Muscle of leg (tissue), 11 donors: ENCODE results near the gene RGS11. TPM values are rescaled to one million over a fixed set of nuclear protein-coding genes. Genes with fewer than 3 reads are reported as not detected.
"Not testable (repeated sequence)": the region's sequence is repeated elsewhere in the genome, so short reads cannot be mapped to it uniquely, and the experiment has no call there.

Experiments
- DNase-seq: peaks from one replicate; pipeline ENCODE4 v3.0.0; 2013
- H3K27ac ChIP-seq: one replicate; pipeline ENCODE4 v1.5.1; 2013; ENCODE audit warnings: mild to moderate bottlenecking, low read length, control low read depth
- H3K27me3 ChIP-seq: one replicate; pipeline ENCODE4 v1.6.1; 2013; ENCODE audit warnings: low read length; ENCODE audit not compliant: control insufficient read depth, insufficient read depth
- H3K36me3 ChIP-seq: one replicate; pipeline ENCODE4 v1.6.1; 2013; ENCODE audit warnings: low read length; ENCODE audit not compliant: control insufficient read depth, insufficient read depth
- H3K4me1 ChIP-seq: one replicate; pipeline ENCODE4 v1.6.1; 2013; ENCODE audit warnings: low read length; ENCODE audit not compliant: control insufficient read depth, insufficient read depth
- H3K4me3 ChIP-seq: one replicate; pipeline ENCODE4 v1.5.1; 2013; ENCODE audit warnings: low read length, control low read depth
- H3K9me3 ChIP-seq: replicated peaks from 2 replicates; pipeline ENCODE4 v1.6.1; 2013; ENCODE audit warnings: low read depth, low read length; ENCODE audit not compliant: control insufficient read depth
- WGBS: methylation state at CpG from one replicate; pipeline ENCODE4 v1.1.5; 2013; ENCODE audit warnings: missing lambda C conversion rate; ENCODE audit not compliant: insufficient coverage; 5-methylcytosine and 5-hydroxymethylcytosine counted together
- polyA plus RNA-seq, 8 donors: library from polyadenylated mRNA; unstranded; fragments of 120-200 nt; gene quantifications; one replicate each; pipeline versions ENCODE4 v1.2.1 to v1.2.3, GENCODE V29; 2013; ENCODE audit warnings: inconsistent platforms in 1 of 8, low replicate concordance in 1 of 8; ENCODE audit not compliant: insufficient read length in 8 of 8, insufficient read depth in 1 of 8
- total RNA-seq: library from RNA; stranded (reverse); fragments of 120-200 nt; gene quantifications from one replicate; pipeline ENCODE4 v1.2.4, GENCODE V29; 2013

RGS11 gene
- total and polyA plus RNA-seq, 9 donors: 0.92 to 3.1 (median 1.3) TPM

DNA sequence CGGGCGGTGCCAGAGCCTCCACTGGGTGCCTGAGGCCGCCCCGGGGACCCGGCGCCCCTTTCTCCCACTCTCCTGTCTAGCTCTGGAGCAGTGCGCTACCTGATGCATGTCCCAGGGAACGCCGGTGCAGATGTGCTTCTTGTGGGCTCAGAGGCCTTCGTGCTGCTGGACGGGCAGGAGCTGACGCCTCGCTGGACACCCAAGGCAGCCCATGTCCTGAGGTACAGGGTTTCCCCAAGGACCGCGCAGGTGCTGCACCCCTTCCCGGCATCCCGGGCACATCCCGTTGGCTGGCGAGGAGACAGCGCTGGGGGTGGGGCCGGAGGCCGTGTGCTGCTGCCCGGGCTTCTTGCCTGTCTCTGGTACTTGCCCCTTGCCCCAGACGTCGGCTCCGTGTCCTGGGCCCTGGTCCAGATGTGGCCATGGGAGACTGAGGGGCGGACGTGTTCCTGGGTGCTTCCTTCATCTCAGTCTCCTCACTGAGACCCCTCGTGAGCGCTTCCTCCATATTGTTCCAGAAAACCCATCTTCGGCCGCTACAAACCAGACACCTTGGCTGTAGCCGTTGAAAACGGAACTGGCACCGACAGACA lies 12.5 kb downstream of the RGS11 start:
- 93% methylated on average over 33 of the region's 35 CpGs for WGBS

DNA sequence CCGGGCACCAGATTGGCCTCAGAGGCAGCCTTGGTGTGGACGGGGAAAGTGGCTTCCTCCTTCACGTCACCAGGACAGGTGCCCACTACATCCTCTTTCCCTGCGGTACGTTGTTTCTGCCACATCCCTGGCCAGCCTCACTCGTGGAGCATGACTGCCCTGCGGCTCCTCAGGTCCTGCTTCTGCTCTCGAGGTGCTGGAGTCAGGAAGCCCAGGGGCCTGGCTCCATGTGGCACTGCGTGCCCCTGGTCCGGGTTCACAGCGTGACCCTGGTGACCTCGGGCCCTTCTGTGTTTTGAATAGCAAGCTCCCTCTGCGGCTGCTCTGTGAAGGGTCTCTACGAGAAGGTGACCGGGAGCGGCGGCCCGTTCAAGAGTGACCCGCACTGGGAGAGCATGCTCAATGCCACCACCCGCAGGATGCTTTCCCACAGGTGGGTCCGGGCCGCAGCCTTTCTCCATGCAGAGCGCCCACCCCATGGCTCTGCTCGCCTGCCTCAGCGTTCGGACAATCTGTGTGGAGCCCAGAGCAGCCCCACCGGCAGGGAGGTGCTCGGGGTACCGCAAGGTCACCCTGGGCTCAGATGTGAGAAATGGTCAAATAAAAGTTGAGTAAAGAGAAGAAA lies 13.5 kb downstream of the RGS11 start:
- 89% methylated on average over 24 of the region's 29 CpGs for WGBS

More for the DNA sequence above, 12.5 kb downstream of the RGS11 start:
- peaks cover 54% of the 10 kb centered on the region for H3K36me3 ChIP-seq
- H3K4me1 ChIP-seq: peaks cover 22% of the 10 kb centered on the region
- H3K4me3 ChIP-seq: no peak overlapping the region
- no peak for DNase-seq
- no peaks in the 10 kb centered on the region for H3K27me3 ChIP-seq
- no peaks in the 10 kb centered on the region for H3K9me3 ChIP-seq
- H3K27ac ChIP-seq: no peak overlapping the region

DNA sequence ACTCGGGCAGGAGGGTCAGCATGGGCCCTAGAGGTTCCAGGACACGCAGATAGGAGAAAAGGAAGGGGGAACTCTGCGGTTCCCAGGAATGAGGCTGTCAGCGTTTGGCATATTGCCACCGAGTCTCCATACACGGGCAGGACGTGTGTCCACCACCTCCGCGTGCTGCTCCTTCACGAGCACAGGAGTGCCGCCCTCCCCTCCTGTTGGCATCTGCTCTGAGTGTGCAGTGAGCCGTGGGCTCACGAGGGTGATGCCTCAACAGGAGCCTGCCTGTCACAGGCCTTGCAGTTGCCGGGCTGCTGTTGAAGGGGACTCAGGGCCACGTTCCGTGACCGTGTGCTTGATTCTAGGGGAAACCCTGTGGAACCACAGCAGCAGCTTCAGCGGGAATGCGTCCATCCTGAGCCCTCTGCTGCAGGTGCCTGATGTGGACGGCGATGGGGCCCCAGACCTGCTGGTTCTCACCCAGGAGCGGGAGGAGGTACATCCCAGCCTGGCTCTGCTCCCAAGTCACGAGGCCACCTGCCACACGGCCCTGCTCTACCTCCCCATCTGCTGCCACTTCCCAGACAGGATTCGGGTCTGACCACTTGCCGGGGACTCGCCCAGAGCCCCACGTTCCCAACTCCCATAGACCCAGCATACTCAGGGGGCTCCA lies 14.6 kb downstream of the RGS11 start:
- no peak for DNase-seq
- Histone ChIP-seq H3K36me3 (peaks cover 54% of the 10 kb centered on the region), H3K27ac (no peak overlapping the region), H3K27me3 (no peaks in the 10 kb centered on the region), H3K4me1 (peaks cover 19% of the 10 kb centered on the region), H3K9me3 (no peaks in the 10 kb centered on the region), H3K4me3 (no peak overlapping the region)
- 84% methylated on average over 28 of the region's 28 CpGs for WGBS

More for the DNA sequence above, 13.5 kb downstream of the RGS11 start:
- Histone ChIP-seq H3K36me3 (peaks cover 54% of the 10 kb centered on the region), H3K27me3 (no peaks in the 10 kb centered on the region), H3K27ac (no peak overlapping the region), H3K9me3 (no peaks in the 10 kb centered on the region), H3K4me1 (peaks cover 22% of the 10 kb centered on the region), H3K4me3 (no peak overlapping the region)
- no peak for DNase-seq

DNA sequence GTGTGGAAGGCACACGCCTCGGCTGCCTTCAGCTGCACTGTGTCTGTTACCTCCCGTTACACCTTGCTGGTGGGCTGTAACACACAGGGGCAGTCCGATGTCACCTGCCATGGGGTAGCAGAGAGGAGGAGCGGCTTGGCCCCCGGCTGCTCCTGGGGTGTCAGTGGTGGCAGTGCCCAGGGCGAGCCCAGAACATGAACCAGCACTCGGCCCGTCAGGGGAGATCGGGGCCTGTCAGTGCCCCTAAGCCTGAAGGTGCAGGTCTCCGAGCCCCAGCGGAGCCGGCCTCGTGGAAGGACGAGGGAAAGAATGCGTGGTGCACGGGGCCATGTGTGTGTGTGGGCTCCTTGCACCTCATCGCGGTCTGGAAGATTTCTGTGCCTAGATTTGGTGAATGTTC lies 15.4 kb downstream of the RGS11 start:
- peaks cover 60% of the 10 kb centered on the region for H3K36me3 ChIP-seq
- no peaks in the 10 kb centered on the region for H3K27me3 ChIP-seq
- DNase-seq: no peak
- H3K4me1 ChIP-seq: peaks cover 11% of the 10 kb centered on the region
- H3K27ac ChIP-seq: no peak overlapping the region
- no peak overlapping the region for H3K4me3 ChIP-seq
- WGBS: 94% methylated on average over 17 of the region's 19 CpGs
- H3K9me3 ChIP-seq: no peaks in the 10 kb centered on the region

DNA sequence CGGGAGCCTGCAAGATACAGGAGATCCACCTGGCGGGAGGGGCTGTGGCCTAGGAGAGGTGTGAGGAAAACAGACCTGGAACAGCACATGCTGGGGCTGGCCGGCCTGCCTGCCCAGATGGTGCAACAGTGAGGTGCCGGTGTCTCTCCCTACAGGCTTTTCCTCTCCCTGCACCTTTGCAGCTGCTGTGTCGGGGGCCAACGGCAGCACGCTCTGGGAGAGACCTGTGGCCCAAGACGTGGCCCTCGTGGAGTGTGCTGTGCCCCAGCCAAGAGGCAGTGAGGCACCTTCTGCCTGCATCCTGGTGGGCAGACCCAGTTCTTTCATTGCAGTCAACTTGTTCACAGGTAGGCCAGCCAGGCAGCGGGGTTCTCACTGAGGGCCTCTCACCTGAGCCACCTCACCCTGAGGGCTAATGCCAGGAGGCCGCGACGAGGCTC lies 15.9 kb downstream of the RGS11 start:
- DNase-seq: no peak
- H3K4me1 ChIP-seq: peaks cover 6% of the 10 kb centered on the region
- no peak overlapping the region for H3K4me3 ChIP-seq
- no peaks in the 10 kb centered on the region for H3K27me3 ChIP-seq
- 90% methylated on average over 13 of the region's 13 CpGs for WGBS
- H3K9me3 ChIP-seq: no peaks in the 10 kb centered on the region
- H3K36me3 ChIP-seq: peaks cover 63% of the 10 kb centered on the region
- H3K27ac ChIP-seq: no peak overlapping the region

DNA sequence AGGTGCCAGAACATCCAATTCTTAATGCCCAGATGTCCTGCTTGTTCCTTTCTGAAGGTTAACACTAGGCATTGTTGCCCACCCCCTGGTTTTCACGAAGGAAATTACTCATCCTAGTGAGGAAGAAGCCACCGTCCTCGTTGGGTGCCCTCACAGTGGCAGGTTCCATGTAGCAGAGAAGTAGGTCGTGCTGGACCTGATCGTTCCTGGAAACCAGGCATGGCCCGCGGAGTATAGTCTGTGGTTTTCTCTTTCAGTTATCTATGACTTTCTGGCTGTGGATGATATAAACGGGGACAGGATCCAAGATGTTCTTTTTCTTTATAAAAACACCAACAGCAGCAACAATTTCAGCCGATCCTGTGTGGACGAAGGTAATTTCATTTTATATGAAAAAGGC lies 16.5 kb downstream of the RGS11 start:
- Histone ChIP-seq H3K36me3 (peaks cover 64% of the 10 kb centered on the region), H3K27me3 (no peaks in the 10 kb centered on the region), H3K9me3 (no peaks in the 10 kb centered on the region), H3K27ac (no peak overlapping the region), H3K4me3 (no peak overlapping the region), H3K4me1 (peaks cover 1% of the 10 kb centered on the region)
- 88% methylated on average over 3 of the region's 10 CpGs for WGBS
- DNase-seq: no peak

DNA sequence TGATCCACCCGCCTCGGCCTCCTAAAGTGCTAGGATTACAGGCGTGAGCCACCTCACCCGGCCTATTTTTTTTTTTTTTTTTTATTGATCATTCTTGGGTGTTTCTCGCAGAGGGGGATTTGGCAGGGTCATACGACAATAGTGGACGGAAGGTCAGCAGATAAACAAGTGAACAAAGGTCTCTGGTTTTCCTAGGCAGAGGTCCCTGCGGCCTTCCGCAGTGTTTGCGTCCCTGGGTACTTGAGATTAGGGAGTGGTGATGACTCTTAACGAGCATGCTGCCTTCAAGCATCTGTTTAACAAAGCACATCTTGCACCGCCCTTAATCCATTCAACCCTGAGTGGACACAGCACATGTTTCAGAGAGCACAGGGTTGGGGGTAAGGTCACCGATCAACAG lies 17.7 kb downstream of the RGS11 start:
- no CpG with 5 or more reads among the region's 13 CpGs for WGBS
- peaks cover 60% of the 10 kb centered on the region for H3K36me3 ChIP-seq
- not testable (repeated sequence) for H3K4me3 ChIP-seq, H3K27me3 ChIP-seq, H3K27ac ChIP-seq, H3K9me3 ChIP-seq, H3K4me1 ChIP-seq, DNase-seq

DNA sequence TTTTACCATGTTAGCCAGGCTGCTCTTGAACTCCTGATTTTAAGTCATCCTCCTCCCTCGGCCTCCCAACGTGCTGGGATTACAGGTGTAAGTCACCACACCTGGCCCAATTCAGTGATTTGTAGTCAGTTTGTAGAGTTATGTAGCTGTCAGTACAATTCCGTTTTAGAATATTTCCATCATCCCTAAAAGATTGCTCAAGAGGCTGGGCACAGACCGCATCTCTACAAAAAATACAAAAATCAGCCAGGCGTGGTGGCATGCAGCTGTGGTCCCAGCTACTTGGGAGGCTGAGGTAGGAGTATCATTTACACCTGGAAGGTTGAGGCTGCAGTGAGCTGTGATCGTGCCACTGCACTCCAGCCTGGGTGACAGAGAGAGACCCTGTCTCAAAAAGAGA lies 20.6 kb downstream of the RGS11 start:
- H3K27ac ChIP-seq: no peak overlapping the region
- no peaks in the 10 kb centered on the region for H3K27me3 ChIP-seq
- H3K36me3 ChIP-seq: peaks cover 38% of the 10 kb centered on the region
- no peak for DNase-seq
- no peaks in the 10 kb centered on the region for H3K9me3 ChIP-seq
- 100% methylated on average over 1 of the region's 6 CpGs for WGBS
- H3K4me3 ChIP-seq: no peak overlapping the region
- no peaks in the 10 kb centered on the region for H3K4me1 ChIP-seq

DNA sequence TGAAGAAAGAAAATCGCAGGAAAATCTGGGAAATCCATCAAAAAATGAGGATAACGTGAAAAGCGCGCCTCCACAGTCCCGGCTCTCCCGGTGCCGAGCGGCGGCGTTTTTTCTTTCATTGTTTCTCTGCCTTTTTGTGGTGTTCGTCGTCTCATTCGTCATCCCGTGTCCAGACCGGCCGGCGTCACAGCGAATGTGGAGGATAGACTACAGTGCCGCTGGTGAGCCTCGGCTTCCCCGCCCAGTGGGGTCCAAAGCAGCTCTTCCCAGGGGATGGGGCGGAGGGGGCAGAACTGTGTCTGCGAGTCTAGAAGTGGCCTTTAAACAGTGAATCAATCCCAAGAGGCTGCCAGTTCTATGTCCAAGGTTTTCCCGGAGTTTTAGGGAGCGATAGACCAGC lies 21.3 kb downstream of the RGS11 start:
- 94% methylated on average over 25 of the region's 25 CpGs for WGBS
- Histone ChIP-seq H3K4me3 (no peak overlapping the region), H3K9me3 (no peaks in the 10 kb centered on the region), H3K36me3 (peaks cover 33% of the 10 kb centered on the region), H3K27ac (no peak overlapping the region), H3K27me3 (no peaks in the 10 kb centered on the region), H3K4me1 (no peaks in the 10 kb centered on the region)
- DNase-seq: no peak

DNA sequence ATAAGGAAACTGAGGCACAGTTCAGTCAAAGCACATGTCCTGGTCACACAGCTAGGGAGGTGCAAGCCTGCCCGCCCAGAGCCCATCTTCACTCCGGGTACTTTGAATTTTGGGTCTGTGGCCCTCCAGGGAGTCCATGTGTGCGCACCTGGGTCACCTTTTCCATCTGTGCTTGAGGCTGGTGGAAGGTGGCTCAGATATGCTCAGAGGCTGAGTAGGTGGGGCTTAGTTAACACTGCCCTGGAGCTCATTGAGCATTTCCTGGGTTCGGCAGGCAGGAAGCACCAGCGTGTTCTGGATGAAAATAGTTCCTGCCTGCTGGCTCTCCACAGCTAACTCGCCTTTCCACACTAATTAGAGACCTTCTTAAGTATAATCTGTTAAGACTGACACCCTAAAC lies 21.9 kb downstream of the RGS11 start:
- Histone ChIP-seq H3K4me1 (no peaks in the 10 kb centered on the region), H3K27me3 (no peaks in the 10 kb centered on the region), H3K36me3 (peaks cover 30% of the 10 kb centered on the region), H3K4me3 (no peak overlapping the region), H3K9me3 (no peaks in the 10 kb centered on the region), H3K27ac (no peak overlapping the region)
- 75% methylated on average over 4 of the region's 6 CpGs for WGBS
- DNase-seq: no peak
